OCI-LY1 (cell line): Measurements from ENCODE around the gene DPY19L3.

Experiments used
- H2AFZ ChIP-seq: fragments of 200-600 bp; sonication (generic), shearing (Covaris generic); 2 replicates; pipeline ENCODE4 v1.6.0; 2014; ENCODE audit warnings: antibody characterized with exemption, mild to moderate bottlenecking, low read length
- H3F3A ChIP-seq: fragments of 200-600 bp; sonication (generic), shearing (Covaris generic); 2 replicates; pipeline ENCODE4 v1.6.0; 2014; ENCODE audit warnings: mild to moderate bottlenecking, antibody characterized with exemption, low read length, moderate library complexity; ENCODE audit not compliant: insufficient read depth
- H3K27ac ChIP-seq: fragments of 200-600 bp; sonication (generic); 2 replicates; pipeline ENCODE4 v1.5.1; 2014; ENCODE audit warnings: low read length, mixed run types, mild to moderate bottlenecking, low read depth; ENCODE audit not compliant: poor library complexity, severe bottlenecking
- H3K27me3 ChIP-seq: fragments of 200-600 bp; sonication (generic); 2 replicates; pipeline ENCODE4 v1.6.0; 2014; ENCODE audit warnings: antibody characterized with exemption, mild to moderate bottlenecking, low read length, moderate library complexity; ENCODE audit not compliant: insufficient read depth
- H3K36me3 ChIP-seq: fragments of 200-600 bp; sonication (generic); 2 replicates; pipeline ENCODE4 v1.6.1; 2014; ENCODE audit warnings: mild to moderate bottlenecking, antibody characterized with exemption, low read length, moderate library complexity, mixed read lengths; ENCODE audit not compliant: insufficient read depth
- H3K4me1 ChIP-seq: fragments of 200-600 bp; sonication (generic); 2 replicates; pipeline ENCODE4 v1.5.1; 2014; ENCODE audit warnings: mild to moderate bottlenecking, low read length, moderate library complexity; ENCODE audit not compliant: insufficient read depth, severe bottlenecking
- H3K4me2 ChIP-seq: fragments of 200-600 bp; sonication (generic), shearing (Covaris generic); 2 replicates; pipeline ENCODE4 v1.6.1; 2014; ENCODE audit warnings: low read length
- H3K4me3 ChIP-seq: fragments of 200-600 bp; sonication (generic); 2 replicates; pipeline ENCODE4 v1.5.1; 2014; ENCODE audit warnings: low read length, low read depth, mild to moderate bottlenecking, mixed read lengths; ENCODE audit not compliant: poor library complexity, severe bottlenecking
- H3K79me2 ChIP-seq: fragments of 200-600 bp; shearing (Covaris generic); 2 replicates; pipeline ENCODE4 v1.6.1; 2016; ENCODE audit warnings: mixed run types, low read length, mixed read lengths; ENCODE audit not compliant: insufficient read depth
- H3K9ac ChIP-seq: fragments of 200-600 bp; sonication (generic), shearing (Covaris generic); 2 replicates; pipeline ENCODE4 v1.6.1; 2014; ENCODE audit warnings: mild to moderate bottlenecking, low read length, mixed read lengths
- H3K9me2 ChIP-seq: fragments of 200-600 bp; sonication (generic), shearing (Covaris generic); 2 replicates; pipeline ENCODE4 v1.6.1; 2014; ENCODE audit warnings: low read depth, mild to moderate bottlenecking, low read length, mixed read lengths
- H3K9me3 ChIP-seq: fragments of 200-600 bp; shearing (Covaris generic); 2 replicates; pipeline ENCODE4 v1.6.1; 2014; ENCODE audit warnings: low read length, mixed read lengths
- H4K20me1 ChIP-seq: fragments of 200-600 bp; sonication (generic), shearing (Covaris generic); 2 replicates; pipeline ENCODE4 v1.6.0; 2016; ENCODE audit warnings: mild to moderate bottlenecking, low read length; ENCODE audit not compliant: insufficient read depth
- CTCF ChIP-seq: fragments of 200-600 bp; sonication (generic), shearing (Covaris generic); IDR thresholded peaks from 2 replicates; pipeline ENCODE4 v1.5.1; 2017; ENCODE audit warnings: mild to moderate bottlenecking, antibody characterized with exemption, low read length, moderate library complexity, mixed read lengths
- EZH2 ChIP-seq: fragments of 200-600 bp; sonication (generic), shearing (Covaris generic); IDR thresholded peaks from 2 replicates; pipeline ENCODE4 v1.8.0; 2017; ENCODE audit warnings: borderline replicate concordance, mixed run types, mild to moderate bottlenecking, antibody characterized with exemption, low read length, moderate library complexity, mixed read lengths

Gene DPY19L3

DNA sequence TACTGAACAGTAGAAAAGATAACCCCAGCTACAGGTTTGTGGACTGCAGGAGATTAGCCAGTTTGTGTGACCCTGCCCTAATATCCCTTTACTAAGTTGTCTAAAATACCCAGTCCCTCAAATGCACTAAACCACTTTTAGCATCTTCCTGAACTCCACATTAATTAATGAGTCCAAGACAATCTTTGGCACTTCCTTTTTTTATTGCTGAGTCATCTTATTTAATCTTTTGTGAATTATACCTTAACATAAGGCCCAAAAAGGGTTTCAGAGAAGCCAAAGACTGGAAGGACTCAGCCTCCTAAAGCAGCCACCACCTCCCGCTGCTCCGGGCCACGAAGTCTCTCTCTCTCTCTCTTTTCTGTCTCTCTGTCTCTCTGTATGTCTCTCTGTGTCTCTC, 126.7 kb downstream of the DPY19L3 start:
- Histone ChIP-seq H3K27me3 (no peaks in the 10 kb centered on the region), H3K79me2 (no peaks in the 10 kb centered on the region), H4K20me1 (no peaks in the 10 kb centered on the region), H3K9ac (no peak overlapping the region), H3K9me2 (no peaks in the 10 kb centered on the region), H3F3A (no peaks in the 10 kb centered on the region), H3K9me3 (0 out of 2 replicates have a peak, but pooled peaks cover 3% of the 10 kb centered on the region), H3K4me1 (no peaks in the 10 kb centered on the region), H3K4me3 (no peak overlapping the region), H3K4me2 (no peak overlapping the region), H3K27ac (no peak overlapping the region), H2AFZ (no peak overlapping the region), H3K36me3 (no peaks in the 10 kb centered on the region)
- TF ChIP-seq EZH2, result no peak
- TF ChIP-seq CTCF, result no peak
